GM23248 (cell line): Measurements from ENCODE around the gene CHMP5. TPM values are rescaled to one million over a fixed set of nuclear protein-coding genes. Genes with fewer than 3 reads are reported as not detected.

Experiments used
- DNase-seq: peaks from one replicate; pipeline ENCODE4 v3.0.0-alpha.2; 2015
- H2AFZ ChIP-seq: fragments of 200-600 bp; sonication (generic); 2 replicates; pipeline ENCODE4 v1.6.1; 2016; ENCODE audit warnings: antibody characterized with exemption
- H3F3A ChIP-seq: fragments of 200-600 bp; sonication (generic); 2 replicates; pipeline ENCODE4 v1.6.1; 2016; ENCODE audit warnings: mild to moderate bottlenecking, antibody characterized with exemption, mixed run types; ENCODE audit not compliant: insufficient read depth
- H3K27ac ChIP-seq: fragments of 200-600 bp; sonication (generic); 2 replicates; pipeline ENCODE4 v1.5.1; 2016; ENCODE audit warnings: mild to moderate bottlenecking
- H3K27me3 ChIP-seq: fragments of 200-600 bp; sonication (generic); replicated peaks from 2 replicates; pipeline ENCODE4 v1.6.1; 2016; ENCODE audit warnings: mild to moderate bottlenecking; ENCODE audit not compliant: insufficient read depth
- H3K36me3 ChIP-seq: fragments of 200-600 bp; sonication (generic); 2 replicates; pipeline ENCODE4 v1.6.1; 2016; ENCODE audit warnings: low read depth, mild to moderate bottlenecking
- H3K4me1 ChIP-seq: fragments of 200-600 bp; sonication (generic); 2 replicates; pipeline ENCODE4 v1.6.1; 2016; ENCODE audit warnings: mild to moderate bottlenecking; ENCODE audit not compliant: insufficient read depth
- H3K4me2 ChIP-seq: fragments of 200-600 bp; sonication (generic); one replicate; pipeline ENCODE4 v1.6.1; 2016; ENCODE audit warnings: mild to moderate bottlenecking; ENCODE audit not compliant: unreplicated experiment
- H3K4me3 ChIP-seq: fragments of 200-600 bp; sonication (generic); 2 replicates; pipeline ENCODE4 v1.5.1; 2016; ENCODE audit warnings: mild to moderate bottlenecking
- H3K79me2 ChIP-seq: fragments of 200-600 bp; sonication (generic); 2 replicates; pipeline ENCODE4 v1.6.1; 2016; ENCODE audit warnings: mild to moderate bottlenecking; ENCODE audit not compliant: insufficient read depth
- H3K9ac ChIP-seq: fragments of 200-600 bp; sonication (generic); 2 replicates; pipeline ENCODE4 v1.6.1; 2016; ENCODE audit warnings: mild to moderate bottlenecking
- H3K9me2 ChIP-seq: fragments of 200-600 bp; sonication (generic); 2 replicates; pipeline ENCODE4 v1.6.1; 2016; ENCODE audit warnings: mixed run types, mild to moderate bottlenecking, moderate library complexity; ENCODE audit not compliant: insufficient read depth
- H3K9me3 ChIP-seq: fragments of 200-600 bp; sonication (generic); one replicate; pipeline ENCODE4 v1.6.1; 2017; ENCODE audit warnings: low read depth
- H4K20me1 ChIP-seq: fragments of 200-600 bp; sonication (generic); 2 replicates; pipeline ENCODE4 v1.6.0; 2016; ENCODE audit not compliant: insufficient read depth
- EZH2 ChIP-seq: fragments of 200-600 bp; sonication (generic); IDR thresholded peaks from 2 replicates; pipeline ENCODE4 v1.6.1; 2018; ENCODE audit warnings: antibody characterized with exemption, mild to moderate bottlenecking; ENCODE audit not compliant: insufficient read depth, poor library complexity, severe bottlenecking
- EZH2phosphoT487 ChIP-seq: fragments of 200-600 bp; sonication (generic); IDR thresholded peaks from 2 replicates; pipeline ENCODE4 v1.6.1; 2018; ENCODE audit warnings: antibody characterized with exemption, moderate library complexity, mild to moderate bottlenecking, low read depth; ENCODE audit not compliant: insufficient read depth
- WGBS, 2 experiments: methylation state at CpG; one replicate each; pipeline ENCODE4 v1.1.6; 2015 to 2017; ENCODE audit warnings: low lambda C conversion rate in 2 of 2, low coverage in 1 of 2; ENCODE audit errors: missing lambda C conversion rate in 2 of 2; 5-methylcytosine and 5-hydroxymethylcytosine counted together
- in situ Hi-C: fragments of 300-500 bp; cut with MboI; formaldehyde crosslinking; loops from 2 replicates; pipeline ENCODE4 v1.15.0; 2020
- polyA plus RNA-seq: library from polyadenylated mRNA; unstranded; fragments of >200 nt; fragmentation: Nextera tagmentation; extraction: Ambion mirVana; gene quantifications from 2 replicates; pipeline ENCODE4 v1.2.1, GENCODE V29; 2016
- total RNA-seq: library from RNA; depleted of rRNA; stranded (reverse); fragments of >200 nt; shearing (Covaris generic); gene quantifications from 2 replicates; pipeline ENCODE4 v1.2.3, GENCODE V29; 2014

The CHMP5 gene
- total and polyA plus RNA-seq, 2 experiments from 2014 or later: 90.6 to 130 TPM

GRCh38 chr9:33239921-33240320 is 24.9 kb upstream of the CHMP5 start, which contains the start of gene SPINK4:
SPINK4 (plus strand) TSS chr9:33240167; CDS start chr9:33240209, 42 bp downstream.
- Histone ChIP-seq H3K4me1 (no peaks in the 10 kb centered on the region), H3K9me2 (no peaks in the 10 kb centered on the region), H3K4me3 (no peak within 1 kb of the TSS), H3K9ac (no peak within 1 kb of the TSS), H4K20me1 (no peaks in the 10 kb centered on the region), H3K4me2 (no peak within 1 kb of the TSS), H3K27me3 (no peaks in the 10 kb centered on the region), H3K79me2 (no peaks in the 10 kb centered on the region), H2AFZ (no peak within 1 kb of the TSS), H3K9me3 (no peaks in the 10 kb centered on the region), H3K36me3 (no peaks in the 10 kb centered on the region), H3K27ac (no peak within 1 kb of the TSS), H3F3A (0 out of 2 replicates have a peak, but pooled peaks cover 6% of the 10 kb centered on the region)
- DNase-seq: no peak
- in situ Hi-C loops: no loop called here
- TF ChIP-seq EZH2 (no peak), EZH2phosphoT487 (no peak)
- 83 to 89% methylated on average over 7 of the region's 7 CpGs for WGBS, 2 experiments

- H3K27ac ChIP-seq: no peak overlapping the region
- H3F3A ChIP-seq: 0 out of 2 replicates have a peak, but pooled peaks cover 6% of the 10 kb centered on the region
- no peaks in the 10 kb centered on the region for H3K4me1 ChIP-seq
- 40 to 48% methylated on average over 5 of the region's 5 CpGs for WGBS, 2 experiments
- no peaks in the 10 kb centered on the region for H4K20me1 ChIP-seq
- no peaks in the 10 kb centered on the region for H3K79me2 ChIP-seq
- no peaks in the 10 kb centered on the region for H3K36me3 ChIP-seq
- TF ChIP-seq EZH2phosphoT487 (no peak), EZH2 (no peak)
- H3K4me3 ChIP-seq: no peak overlapping the region
- in situ Hi-C loops: no loop called here
- no peaks in the 10 kb centered on the region for H3K9me3 ChIP-seq
- DNase-seq: no peak
- no peaks in the 10 kb centered on the region for H3K27me3 ChIP-seq
- no peak overlapping the region for H3K9ac ChIP-seq
- H3K4me2 ChIP-seq: no peak overlapping the region
- no peaks in the 10 kb centered on the region for H3K9me2 ChIP-seq
- H2AFZ ChIP-seq: no peak overlapping the region
Measured at GRCh38 chr9:33241298-33241697, 23.6 kb upstream of the CHMP5 start.

- Histone ChIP-seq H4K20me1 (no peaks in the 10 kb centered on the region), H3K27me3 (no peaks in the 10 kb centered on the region), H3K79me2 (no peaks in the 10 kb centered on the region), H3K4me1 (no peaks in the 10 kb centered on the region), H3K4me3 (no peak overlapping the region), H3K36me3 (no peaks in the 10 kb centered on the region), H3K9me3 (no peaks in the 10 kb centered on the region), H3K9me2 (no peaks in the 10 kb centered on the region), H3K27ac (no peak overlapping the region), H3K4me2 (no peak overlapping the region), H3F3A (no peaks in the 10 kb centered on the region), H2AFZ (no peak overlapping the region), H3K9ac (no peak overlapping the region)
- in situ Hi-C loops: no loop called here
- no peak for DNase-seq
- TF ChIP-seq EZH2: no peak
- no peak for TF ChIP-seq EZH2phosphoT487
- WGBS, 2 experiments: 43 to 50% methylated on average over 6 of the region's 6 CpGs
Measured at GRCh38 chr9:33242609-33243134, 22.2 kb upstream of the CHMP5 start.

- H3F3A ChIP-seq: no peaks in the 10 kb centered on the region
- H3K27me3 ChIP-seq: no peaks in the 10 kb centered on the region
- TF ChIP-seq EZH2phosphoT487: no peak
- TF ChIP-seq EZH2: no peak
- no peak overlapping the region for H2AFZ ChIP-seq
- H3K4me2 ChIP-seq: no peak overlapping the region
- no peaks in the 10 kb centered on the region for H3K9me3 ChIP-seq
- no peaks in the 10 kb centered on the region for H3K9me2 ChIP-seq
- no peak overlapping the region for H3K27ac ChIP-seq
- H3K79me2 ChIP-seq: no peaks in the 10 kb centered on the region
- H3K9ac ChIP-seq: no peak overlapping the region
- H3K36me3 ChIP-seq: no peaks in the 10 kb centered on the region
- no peaks in the 10 kb centered on the region for H4K20me1 ChIP-seq
- in situ Hi-C loops: no loop called here
- H3K4me3 ChIP-seq: no peak overlapping the region
- DNase-seq: no peak
- 82% methylated on average over 9 of the region's 9 CpGs for WGBS, 2 experiments
- no peaks in the 10 kb centered on the region for H3K4me1 ChIP-seq
Measured at GRCh38 chr9:33244137-33244784, 20.6 kb upstream of the CHMP5 start.
